HepG2 (cell line): ENCODE measurements around the gene PIBF1. TPM values are rescaled to one million over a fixed set of nuclear protein-coding genes. Genes with fewer than 3 reads are reported as not detected.

ENCODE experiments used
- CENPX ChIP-seq: sonication (generic); formaldehyde crosslinking; IDR thresholded peaks from 2 replicates; pipeline ENCODE4 v1.9.0; 2021; ENCODE audit warnings: mild to moderate bottlenecking, missing genetic modification reagents, moderate library complexity
- CSRNP1 ChIP-seq: sonication (generic); formaldehyde crosslinking; IDR thresholded peaks from 2 replicates; pipeline ENCODE4 v1.8.1; 2023; ENCODE audit warnings: mild to moderate bottlenecking, missing genetic modification reagents
- CSRNP2 ChIP-seq: sonication (generic); formaldehyde crosslinking; conservative IDR thresholded peaks from 2 replicates; pipeline ENCODE4 v1.8.0; 2022; ENCODE audit warnings: low read depth, missing genetic modification reagents
- KAT7 ChIP-seq: IDR thresholded peaks from 2 replicates; pipeline ENCODE4 v1.6.1; 2018; ENCODE audit warnings: borderline replicate concordance, missing compliant biosample characterization
- MLLT10 ChIP-seq: sonication (generic); formaldehyde crosslinking; IDR thresholded peaks from 2 replicates; pipeline ENCODE4 v1.4.0; 2020; ENCODE audit warnings: missing genetic modification reagents
- NFE2L1 ChIP-seq: sonication (generic); formaldehyde crosslinking; IDR thresholded peaks from 2 replicates; pipeline ENCODE4 v1.4.0; 2020; ENCODE audit warnings: missing genetic modification reagents, mild to moderate bottlenecking, borderline replicate concordance
- NFE2L2 ChIP-seq: fragments of 150-350 bp; IDR thresholded peaks from 2 replicates; pipeline ENCODE4 v1.6.1; 2014; ENCODE audit warnings: low read length
- NFRKB ChIP-seq: fragments of 450-650 bp; IDR thresholded peaks from 2 replicates; pipeline ENCODE4 v1.6.1; 2017
- POGZ ChIP-seq: sonication (generic); formaldehyde crosslinking; IDR thresholded peaks from 2 replicates; pipeline ENCODE4 v1.4.0; 2020; ENCODE audit warnings: mild to moderate bottlenecking, missing genetic modification reagents
- POLR2A ChIP-seq, 2 experiments: IDR thresholded peaks; 2 replicates each; pipeline ENCODE4 v1.6.1; 2011; ENCODE audit warnings: low read depth in 2 of 2, low read length in 2 of 2, mild to moderate bottlenecking in 1 of 2, moderate library complexity in 1 of 2; ENCODE audit not compliant: insufficient read depth in 1 of 2
- POLR2AphosphoS2 ChIP-seq: IDR thresholded peaks from 2 replicates; pipeline ENCODE4 v1.6.1; 2011; ENCODE audit warnings: low read depth, low read length, improper control_type of control experiment
- TSC22D2 ChIP-seq: sonication (generic); formaldehyde crosslinking; IDR thresholded peaks from 2 replicates; pipeline ENCODE4 v1.5.1; 2020; ENCODE audit warnings: missing genetic modification reagents, mild to moderate bottlenecking, borderline replicate concordance
- ZFAT ChIP-seq: sonication (generic); formaldehyde crosslinking; conservative IDR thresholded peaks from 2 replicates; pipeline ENCODE4 v1.8.1; 2023; ENCODE audit warnings: missing genetic modification reagents, inconsistent platforms
- ZNF136 ChIP-seq: sonication (generic); formaldehyde crosslinking; IDR thresholded peaks from 2 replicates; pipeline ENCODE4 v1.8.1; 2022; ENCODE audit warnings: low read depth, mild to moderate bottlenecking, moderate library complexity, missing genetic modification reagents
- ZNF276 ChIP-seq: sonication (generic); formaldehyde crosslinking; IDR thresholded peaks from 2 replicates; pipeline ENCODE4 v1.4.0; 2020; ENCODE audit warnings: mild to moderate bottlenecking, low read depth, missing genetic modification reagents
- ZNF460 ChIP-seq: sonication (generic); formaldehyde crosslinking; IDR thresholded peaks from 2 replicates; pipeline ENCODE4 v1.5.1; 2020; ENCODE audit warnings: missing genetic modification reagents, mild to moderate bottlenecking, borderline replicate concordance
- ZNF496 ChIP-seq: sonication (generic); formaldehyde crosslinking; IDR thresholded peaks from 2 replicates; pipeline ENCODE4 v1.8.1; 2023; ENCODE audit warnings: mild to moderate bottlenecking, moderate library complexity, missing genetic modification reagents; ENCODE audit not compliant: insufficient replicate concordance
- ZNF543 ChIP-seq: sonication (generic); formaldehyde crosslinking; IDR thresholded peaks from 2 replicates; pipeline ENCODE4 v1.4.0; 2020; ENCODE audit warnings: mild to moderate bottlenecking, missing genetic modification reagents
- ZNF598 ChIP-seq: sonication (generic); formaldehyde crosslinking; IDR thresholded peaks from 2 replicates; pipeline ENCODE4 v1.5.1; 2020; ENCODE audit warnings: mild to moderate bottlenecking, missing genetic modification reagents, borderline replicate concordance
- polyA plus RNA-seq, 8 experiments: library from polyadenylated mRNA; depleted of rRNA in 3 of 8; stranded (reverse) in 7 of 8; unstranded in 1 of 8; fragments of >200 nt; fragmentation: Illumina TruSeq in 4 of 8; extraction: Trizol in 4 of 8; gene quantifications; 2 replicates each; pipeline versions ENCODE4 v1.2.1 to v1.2.3, GENCODE V29; 2011 to 2016; ENCODE audit warnings: low read depth in 4 of 8, missing spikeins in 1 of 8, mixed read lengths in 1 of 8; ENCODE audit not compliant: insufficient read depth in 1 of 8
- total RNA-seq, 5 experiments: library from RNA; depleted of rRNA; stranded (reverse); fragments of >200 nt; fragmentation: Illumina TruSeq; extraction: Trizol; gene quantifications; 2 replicates each; pipeline ENCODE4 v1.2.3, GENCODE V29; 2016; ENCODE audit warnings: low read depth in 1 of 5
- TF ChIP-seq, protein P1 (sequence below): sonication (generic); formaldehyde crosslinking; IDR thresholded peaks from 2 replicates; pipeline ENCODE4 v1.4.0; 2020; ENCODE audit warnings: missing genetic modification reagents, borderline replicate concordance
- TF ChIP-seq, protein P2 (sequence below): sonication (generic); formaldehyde crosslinking; IDR thresholded peaks from 2 replicates; pipeline ENCODE4 v1.8.0; 2022; ENCODE audit warnings: mild to moderate bottlenecking, missing genetic modification reagents, moderate library complexity

The PIBF1 gene
- total and polyA plus RNA-seq, 2 of the 13 experiments (the other 11 are each of a cell fraction or from before 2014, with no cell fraction given): 4.2 to 15.8 TPM

DNA sequence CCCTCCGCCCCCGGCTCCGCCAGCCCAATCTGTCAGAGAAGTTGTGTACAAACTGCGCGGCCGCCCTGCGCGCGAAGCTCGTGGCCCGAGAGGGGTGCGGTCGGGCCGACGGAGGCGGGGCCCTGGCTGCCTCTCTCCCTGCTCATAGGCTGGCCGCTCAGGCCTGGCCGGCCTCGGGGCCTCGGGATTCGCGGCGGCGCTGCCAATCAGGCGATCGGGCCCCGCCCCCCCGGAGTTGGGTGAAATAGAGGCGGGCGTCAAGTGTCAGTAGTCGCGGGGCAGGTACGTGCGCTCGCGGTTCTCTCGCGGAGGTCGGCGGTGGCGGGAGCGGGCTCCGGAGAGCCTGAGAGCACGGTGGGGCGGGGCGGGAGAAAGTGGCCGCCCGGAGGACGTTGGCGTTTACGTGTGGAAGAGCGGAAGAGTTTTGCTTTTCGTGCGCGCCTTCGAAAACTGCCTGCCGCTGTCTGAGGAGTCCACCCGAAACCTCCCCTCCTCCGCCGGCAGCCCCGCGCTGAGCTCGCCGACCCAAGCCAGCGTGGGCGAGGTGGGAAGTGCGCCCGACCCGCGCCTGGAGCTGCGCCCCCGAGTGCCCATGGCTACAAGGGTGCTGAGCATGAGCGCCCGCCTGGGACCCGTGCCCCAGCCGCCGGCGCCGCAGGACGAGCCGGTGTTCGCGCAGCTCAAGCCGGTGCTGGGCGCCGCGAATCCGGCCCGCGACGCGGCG is 277.0 kb downstream of the PIBF1 start, which contains the start of gene KLF5 (continued):
- TF ChIP-seq ZNF276 (CRISPR knock-in tag) (no peak), ZNF496 (no peak), ZNF136 (no peak), POLR2A (IDR thresholded peaks at IDR 0.05; ENCODE audit: insufficient read depth in 1 of 2, low read depth in 2 of 2, low read length in 2 of 2) (peak; percentile 43 to 69; a peak in 3 of 4 replicates), CSRNP2 (CRISPR knock-in tag) (0 out of 2 replicates have a peak, but pooled peaks have one; percentile 48), ZNF460 (CRISPR knock-in tag) (no peak), TSC22D2 (no peak), KAT7 (CRISPR knock-in tag) (0 out of 2 replicates have a peak, but pooled peaks have one; percentile 31), ZFAT (CRISPR knock-in tag) (no peak), CENPX (CRISPR knock-in tag) (no peak), NFE2L1 (CRISPR knock-in tag) (no peak), POGZ (CRISPR knock-in tag) (peak; percentile 39; the same call in 1 of the 2 replicates), NFE2L2 (no peak), MLLT10 (CRISPR knock-in tag) (no peak), POLR2AphosphoS2 (no peak), ZNF598 (CRISPR knock-in tag) (0 out of 2 replicates have a peak, but pooled peaks have one; percentile 83), NFRKB (no peak), ZNF543 (CRISPR knock-in tag) (no peak), CSRNP1 (CRISPR knock-in tag) (peak; percentile 76; the same call in 1 of the 2 replicates)
- TF ChIP-seq, protein P1, sequence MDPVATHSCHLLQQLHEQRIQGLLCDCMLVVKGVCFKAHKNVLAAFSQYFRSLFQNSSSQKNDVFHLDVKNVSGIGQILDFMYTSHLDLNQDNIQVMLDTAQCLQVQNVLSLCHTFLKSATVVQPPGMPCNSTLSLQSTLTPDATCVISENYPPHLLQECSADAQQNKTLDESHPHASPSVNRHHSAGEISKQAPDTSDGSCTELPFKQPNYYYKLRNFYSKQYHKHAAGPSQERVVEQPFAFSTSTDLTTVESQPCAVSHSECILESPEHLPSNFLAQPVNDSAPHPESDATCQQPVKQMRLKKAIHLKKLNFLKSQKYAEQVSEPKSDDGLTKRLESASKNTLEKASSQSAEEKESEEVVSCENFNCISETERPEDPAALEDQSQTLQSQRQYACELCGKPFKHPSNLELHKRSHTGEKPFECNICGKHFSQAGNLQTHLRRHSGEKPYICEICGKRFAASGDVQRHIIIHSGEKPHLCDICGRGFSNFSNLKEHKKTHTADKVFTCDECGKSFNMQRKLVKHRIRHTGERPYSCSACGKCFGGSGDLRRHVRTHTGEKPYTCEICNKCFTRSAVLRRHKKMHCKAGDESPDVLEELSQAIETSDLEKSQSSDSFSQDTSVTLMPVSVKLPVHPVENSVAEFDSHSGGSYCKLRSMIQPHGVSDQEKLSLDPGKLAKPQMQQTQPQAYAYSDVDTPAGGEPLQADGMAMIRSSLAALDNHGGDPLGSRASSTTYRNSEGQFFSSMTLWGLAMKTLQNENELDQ (CRISPR knock-in tag): no peak
- TF ChIP-seq, protein P2, sequence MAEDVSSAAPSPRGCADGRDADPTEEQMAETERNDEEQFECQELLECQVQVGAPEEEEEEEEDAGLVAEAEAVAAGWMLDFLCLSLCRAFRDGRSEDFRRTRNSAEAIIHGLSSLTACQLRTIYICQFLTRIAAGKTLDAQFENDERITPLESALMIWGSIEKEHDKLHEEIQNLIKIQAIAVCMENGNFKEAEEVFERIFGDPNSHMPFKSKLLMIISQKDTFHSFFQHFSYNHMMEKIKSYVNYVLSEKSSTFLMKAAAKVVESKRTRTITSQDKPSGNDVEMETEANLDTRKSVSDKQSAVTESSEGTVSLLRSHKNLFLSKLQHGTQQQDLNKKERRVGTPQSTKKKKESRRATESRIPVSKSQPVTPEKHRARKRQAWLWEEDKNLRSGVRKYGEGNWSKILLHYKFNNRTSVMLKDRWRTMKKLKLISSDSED: no peak
